H1 (cell line): Measurements from ENCODE around the gene PSMD9. TPM values are rescaled to one million over a fixed set of nuclear protein-coding genes. Genes with fewer than 3 reads are reported as not detected.

Source experiments
- CTCF ChIA-PET: fragments of 300-600 bp; sonication (Branson Sonifier 250); formaldehyde crosslinking; loops from one replicate; lab custom pipeline; 2021; ENCODE audit not compliant: partially characterized antibody; lab: Charles Lee
- POLR2A ChIA-PET: fragments of 300-600 bp; sonication (Branson Sonifier 250); formaldehyde crosslinking; loops from one replicate; lab custom pipeline; 2021; ENCODE audit warnings: inconsistent platforms; ENCODE audit not compliant: partially characterized antibody; lab: Charles Lee
- DNase-seq, 2 experiments: peaks; one replicate each; pipeline versions ENCODE4 v3.0.0 to v3.0.0-alpha.2; 2010 to 2022; ENCODE audit warnings: low spot score in 2 of 2, low read depth in 1 of 2, mixed read lengths in 1 of 2
- FAIRE-seq: peaks from 2 replicates; lab custom pipeline; 2011; peaks lifted over from hg19 to GRCh38; lab: Jason Lieb, UNC
- H2AFZ ChIP-seq: 2 replicates; pipeline ENCODE4 v1.8.1; 2012; ENCODE audit warnings: low read length, inconsistent platforms
- H2AK5ac ChIP-seq: 2 replicates; pipeline ENCODE4 v1.6.1; 2013; ENCODE audit warnings: low read depth, low read length
- H2BK120ac ChIP-seq: replicated peaks from 2 replicates; pipeline ENCODE3; 2013; ENCODE audit warnings: low read depth, low read length, inconsistent platforms
- H2BK12ac ChIP-seq: 2 replicates; pipeline ENCODE4 v1.6.1; 2013; ENCODE audit warnings: low read depth, low read length
- H2BK15ac ChIP-seq: 2 replicates; pipeline ENCODE4 v1.6.1; 2013; ENCODE audit warnings: low read length
- H2BK20ac ChIP-seq: 2 replicates; pipeline ENCODE4 v1.6.1; 2013; ENCODE audit warnings: low read length
- H2BK5ac ChIP-seq: 2 replicates; pipeline ENCODE4 v1.6.1; 2013; ENCODE audit warnings: low read depth, low read length
- H3K14ac ChIP-seq: 2 replicates; pipeline ENCODE4 v1.6.1; 2013; ENCODE audit warnings: inconsistent platforms; ENCODE audit not compliant: insufficient read length
- H3K18ac ChIP-seq: 2 replicates; pipeline ENCODE4 v1.6.1; 2013; ENCODE audit warnings: low read length; ENCODE audit errors: extremely low read depth
- H3K23ac ChIP-seq: 2 replicates; pipeline ENCODE4 v1.6.1; 2013; ENCODE audit warnings: inconsistent platforms; ENCODE audit not compliant: insufficient read length
- H3K23me2 ChIP-seq: 2 replicates; pipeline ENCODE4 v1.6.1; 2013; ENCODE audit warnings: low read depth, low read length
- H3K27ac ChIP-seq: 2 replicates; pipeline ENCODE4 v1.6.1; 2011; ENCODE audit warnings: low read depth, low read length, inconsistent platforms
- H3K27me3 ChIP-seq, 4 experiments: replicated peaks in 1 of 4; 1 replicate in 1 of 4; 2 replicates in 3 of 4; pipeline versions ENCODE4 v1.6.1 to v1.8.1; 2011 to 2013; ENCODE audit warnings: low read length in 3 of 4, mild to moderate bottlenecking in 3 of 4, inconsistent platforms in 2 of 4, mixed read lengths in 2 of 4, moderate library complexity in 1 of 4; ENCODE audit not compliant: control insufficient read depth in 3 of 4, insufficient read depth in 3 of 4; ENCODE audit errors: extremely low read depth in 1 of 4
- H3K36me3 ChIP-seq, 4 experiments: 2 replicates each; pipeline versions ENCODE4 v1.6.1 to v1.8.1; 2011 to 2013; ENCODE audit warnings: mild to moderate bottlenecking in 4 of 4, low read length in 3 of 4, moderate library complexity in 2 of 4, control low read depth in 1 of 4, inconsistent platforms in 1 of 4; ENCODE audit not compliant: insufficient read depth in 4 of 4, control insufficient read depth in 2 of 4
- H3K4ac ChIP-seq: replicated peaks from 2 replicates; pipeline ENCODE3; 2013; ENCODE audit warnings: low read length, low read depth, mixed read lengths, inconsistent platforms; ENCODE audit not compliant: insufficient read length
- H3K4me1 ChIP-seq, 4 experiments: replicated peaks in 1 of 4; 1 replicate in 1 of 4; 2 replicates in 3 of 4; pipeline versions ENCODE4 v1.6.1 to v1.8.1; 2011 to 2013; ENCODE audit warnings: low read length in 3 of 4, inconsistent platforms in 2 of 4, mixed read lengths in 1 of 4; ENCODE audit not compliant: insufficient read depth in 4 of 4, control insufficient read depth in 3 of 4
- H3K4me2 ChIP-seq, 2 experiments: 2 replicates each; pipeline versions ENCODE4 v1.6.1 to v1.8.1; 2011 to 2013; ENCODE audit warnings: low read depth in 2 of 2, low read length in 2 of 2, control low read depth in 1 of 2, inconsistent platforms in 1 of 2, mild to moderate bottlenecking in 1 of 2; ENCODE audit not compliant: insufficient read depth in 1 of 2
- H3K4me3 ChIP-seq, 4 experiments: fragments of 200-600, 300-600 bp in 1 of 4; sonication (generic), shearing (Covaris generic), sonication (Bioruptor Twin) in 1 of 4; 2 replicates each; pipeline versions ENCODE4 v1.5.1 to v1.8.1; 2011 to 2016; ENCODE audit warnings: low read length in 4 of 4, low read depth in 3 of 4, control low read depth in 2 of 4, inconsistent platforms in 2 of 4, mild to moderate bottlenecking in 2 of 4, mixed read lengths in 1 of 4, moderate library complexity in 1 of 4; ENCODE audit not compliant: insufficient read depth in 2 of 4; ENCODE audit errors: extremely low read depth in 1 of 4
- H3K56ac ChIP-seq: replicated peaks from 2 replicates; pipeline ENCODE3; 2013; ENCODE audit warnings: low read depth, mild to moderate bottlenecking, mixed read lengths, low read length, inconsistent platforms; ENCODE audit not compliant: insufficient read length
- H3K79me1 ChIP-seq: 2 replicates; pipeline ENCODE4 v1.6.1; 2013; ENCODE audit warnings: low read depth, low read length, control low read depth
- H3K79me2 ChIP-seq, 2 experiments: 2 replicates each; pipeline versions ENCODE4 v1.6.1 to v1.8.1; 2012 to 2013; ENCODE audit warnings: low read length in 2 of 2, mild to moderate bottlenecking in 2 of 2, inconsistent platforms in 1 of 2; ENCODE audit not compliant: insufficient read depth in 2 of 2, control insufficient read depth in 1 of 2
- H3K9ac ChIP-seq, 4 experiments: replicated peaks in 1 of 4; 1 replicate in 1 of 4; 2 replicates in 3 of 4; pipeline versions ENCODE4 v1.6.1 to v1.8.1; 2011 to 2013; ENCODE audit warnings: low read depth in 3 of 4, low read length in 3 of 4, control low read depth in 2 of 4, mild to moderate bottlenecking in 2 of 4, moderate library complexity in 2 of 4, inconsistent platforms in 1 of 4; ENCODE audit errors: extremely low read depth in 1 of 4
- H3K9me3 ChIP-seq, 2 experiments: 2 replicates each; pipeline versions ENCODE4 v1.6.1 to v1.8.1; 2012 to 2013; ENCODE audit warnings: mild to moderate bottlenecking in 2 of 2, moderate library complexity in 2 of 2, control low read depth in 1 of 2, inconsistent platforms in 1 of 2, low read depth in 1 of 2, low read length in 1 of 2, mixed read lengths in 1 of 2; ENCODE audit not compliant: insufficient read depth in 2 of 2
- H4K20me1 ChIP-seq, 2 experiments: replicated peaks in 1 of 2; 2 replicates each; pipeline versions ENCODE3 to v1.8.1; 2011 to 2013; ENCODE audit warnings: inconsistent platforms in 2 of 2, low read length in 2 of 2, mild to moderate bottlenecking in 1 of 2; ENCODE audit not compliant: insufficient read depth in 2 of 2, control insufficient read depth in 1 of 2
- H4K5ac ChIP-seq: 2 replicates; pipeline ENCODE4 v1.6.1; 2013; ENCODE audit warnings: low read length, low read depth, mixed read lengths, inconsistent platforms; ENCODE audit not compliant: insufficient read length
- H4K8ac ChIP-seq: 2 replicates; pipeline ENCODE4 v1.8.0; 2013; ENCODE audit warnings: mild to moderate bottlenecking, moderate library complexity, low read length, inconsistent platforms; ENCODE audit not compliant: insufficient read depth; ENCODE audit errors: extremely low read depth
- H4K91ac ChIP-seq: replicated peaks from 2 replicates; pipeline ENCODE3; 2013; ENCODE audit warnings: low read length, mixed read lengths, inconsistent platforms; ENCODE audit not compliant: insufficient read length
- ATF2 ChIP-seq: IDR thresholded peaks from 2 replicates; pipeline ENCODE4 v1.6.1; 2012; ENCODE audit warnings: low read length, inconsistent platforms
- EP300 ChIP-seq, 2 experiments: IDR thresholded peaks; 1 replicate in 1 of 2; 2 replicates in 1 of 2; pipeline ENCODE4 v1.6.1; 2011 to 2012; ENCODE audit warnings: low read depth in 2 of 2, low read length in 2 of 2, mild to moderate bottlenecking in 2 of 2, borderline replicate concordance in 1 of 2, inconsistent platforms in 1 of 2, moderate library complexity in 1 of 2
- HDAC6 ChIP-seq: IDR thresholded peaks from one replicate; pipeline ENCODE4 v1.7.1; 2012; ENCODE audit warnings: low read depth, mild to moderate bottlenecking, inconsistent platforms, low read length, moderate library complexity
- JUND ChIP-seq: IDR thresholded peaks from 2 replicates; pipeline ENCODE4 v1.6.1; 2011; ENCODE audit warnings: mild to moderate bottlenecking, improper control_type of control experiment, low read length
- NANOG ChIP-seq: IDR thresholded peaks from 2 replicates; pipeline ENCODE4 v1.6.1; 2011; ENCODE audit warnings: low read length, low read depth, mild to moderate bottlenecking, inconsistent platforms; ENCODE audit not compliant: insufficient read depth, poor library complexity, severe bottlenecking
- NRF1 ChIP-seq: IDR thresholded peaks from 2 replicates; pipeline ENCODE4 v1.6.1; 2011; ENCODE audit warnings: mild to moderate bottlenecking, low read depth, low read length, improper control_type of control experiment
- SIN3A ChIP-seq, 2 experiments: IDR thresholded peaks in 1 of 2; conservative IDR thresholded peaks in 1 of 2; 2 replicates each; pipeline ENCODE4 v1.6.1; 2011 to 2012; ENCODE audit warnings: low read length in 2 of 2, improper control_type of control experiment in 1 of 2, low read depth in 1 of 2, mild to moderate bottlenecking in 1 of 2
- SP2 ChIP-seq: IDR thresholded peaks from 2 replicates; pipeline ENCODE4 v1.6.1; 2012; ENCODE audit warnings: mild to moderate bottlenecking, low read length, inconsistent platforms
- WGBS, 2 experiments: shearing (Covaris generic) in 1 of 2; methylation state at CpG; one replicate each; pipeline versions ENCODE4 v1.1.6 to v1.1.7; 2013 to 2015; ENCODE audit warnings: low lambda C conversion rate in 2 of 2, mixed read lengths in 2 of 2, inconsistent platforms in 1 of 2, low coverage in 1 of 2, missing lambda C conversion rate in 1 of 2; ENCODE audit not compliant: insufficient replicate concordance in 2 of 2, insufficient coverage in 1 of 2, insufficient read length in 1 of 2; ENCODE audit errors: extremely low coverage in 1 of 2, missing lambda C conversion rate in 1 of 2; 5-methylcytosine and 5-hydroxymethylcytosine counted together
- polyA plus RNA-seq, 7 experiments: library from polyadenylated mRNA; depleted of rRNA in 3 of 7; stranded (reverse) in 5 of 7; unstranded in 2 of 7; fragments of >200 nt in 5 of 7; fragments of 200-250 nt in 2 of 7; gene quantifications; 1 replicate in 5 of 7; 2 replicates in 1 of 7; 4 replicates in 1 of 7; pipeline versions ENCODE4 v1.2.1 to v1.2.3, GENCODE V29; 2011 to 2013; ENCODE audit warnings: missing spikeins in 2 of 7, mixed read lengths in 2 of 7
- total RNA-seq: library from RNA; stranded (reverse); fragmentation: NEBNext Ultra II Directional; extraction: Animal tissue kit (Norgen Biotek cat#: 25700); gene quantifications from 2 replicates; pipeline ENCODE4 v1.2.1, GENCODE V29; 2021

Gene PSMD9
- total and polyA plus RNA-seq, 2 of the 8 experiments (the other 6 are each of a cell fraction or from before 2014, with no cell fraction given): 28.8 to 36.1 TPM

- whole genome bisulfite sequencing, 2 experiments: 91% methylated on average over 15 of the region's 15 CpGs; no CpG with 5 or more reads in 1 of the 2 experiments
- Histone ChIP-seq H3K18ac (no peak overlapping the region), H4K8ac (no peak overlapping the region), H4K91ac (no peak overlapping the region), H3K23me2 (no peaks in the 10 kb centered on the region), H4K20me1 (no peaks in the 10 kb centered on the region), H2AK5ac (no peak overlapping the region), H2BK120ac (no peak overlapping the region), H3K23ac (no peak overlapping the region), H2BK20ac (no peak overlapping the region), H3K79me2 (no peaks in the 10 kb centered on the region), H3K4me1 (no peaks in the 10 kb centered on the region; a peak in 1 of 7 replicates), H3K4me2 (no peak overlapping the region), H3K14ac (no peak overlapping the region), H2BK15ac (no peak overlapping the region), H2BK12ac (peak overlapping the region; percentile 17; the same call in 1 of the 2 replicates), H3K56ac (no peak overlapping the region), H3K27me3 (no peaks in the 10 kb centered on the region), H3K27ac (no peak overlapping the region), H2AFZ (no peak overlapping the region), H3K79me1 (no peaks in the 10 kb centered on the region), H3K36me3 (no peaks in the 10 kb centered on the region), H3K9me3 (no peaks in the 10 kb centered on the region), H3K4me3 (no peak overlapping the region), H3K9ac (no peak overlapping the region), H3K4ac (no peak overlapping the region), H2BK5ac (no peak overlapping the region), H4K5ac (no peak overlapping the region)
- FAIRE-seq: no peak
- CTCF ChIA-PET: no interaction called here
- POLR2A ChIA-PET: interaction anchor here (1.6 kb wide), 1 partner anchor 9 kb away, joined by 5 read pairs; no protein-coding TSS in a partner anchor
- no peak for DNase-seq
- TF ChIP-seq NANOG: no peak
- no peak for TF ChIP-seq SP2
- no peak for TF ChIP-seq EP300 (IDR thresholded peaks at IDR 0.05; ENCODE audit: borderline replicate concordance in 1 of 2, low read depth in 2 of 2, low read length in 2 of 2)
- TF ChIP-seq NRF1: no peak
- TF ChIP-seq ATF2: no peak
- no peak for TF ChIP-seq HDAC6
- no peak for TF ChIP-seq JUND
- TF ChIP-seq SIN3A (conservative IDR thresholded peaks at IDR 0.05 in 1 of 2, IDR thresholded peaks at IDR 0.05 in 1 of 2; ENCODE audit: low read depth in 1 of 2, low read length in 2 of 2): no peak
These were observed 53.6 kb downstream of the PSMD9 start for GRCh38 chr12:121942145-121942718.
